ENCODE measurements around the gene RPIA. TPM values are rescaled to one million over a fixed set of nuclear protein-coding genes. Genes with fewer than 3 reads are reported as not detected.
"Not testable (repeated sequence)": the region's sequence is repeated elsewhere in the genome, so short reads cannot be mapped to it uniquely, and the experiment has no call there.

RPIA gene
- polyA plus RNA-seq, 3 donors = 29.7 to 35.7 (median 33.1) TPM

DNA sequence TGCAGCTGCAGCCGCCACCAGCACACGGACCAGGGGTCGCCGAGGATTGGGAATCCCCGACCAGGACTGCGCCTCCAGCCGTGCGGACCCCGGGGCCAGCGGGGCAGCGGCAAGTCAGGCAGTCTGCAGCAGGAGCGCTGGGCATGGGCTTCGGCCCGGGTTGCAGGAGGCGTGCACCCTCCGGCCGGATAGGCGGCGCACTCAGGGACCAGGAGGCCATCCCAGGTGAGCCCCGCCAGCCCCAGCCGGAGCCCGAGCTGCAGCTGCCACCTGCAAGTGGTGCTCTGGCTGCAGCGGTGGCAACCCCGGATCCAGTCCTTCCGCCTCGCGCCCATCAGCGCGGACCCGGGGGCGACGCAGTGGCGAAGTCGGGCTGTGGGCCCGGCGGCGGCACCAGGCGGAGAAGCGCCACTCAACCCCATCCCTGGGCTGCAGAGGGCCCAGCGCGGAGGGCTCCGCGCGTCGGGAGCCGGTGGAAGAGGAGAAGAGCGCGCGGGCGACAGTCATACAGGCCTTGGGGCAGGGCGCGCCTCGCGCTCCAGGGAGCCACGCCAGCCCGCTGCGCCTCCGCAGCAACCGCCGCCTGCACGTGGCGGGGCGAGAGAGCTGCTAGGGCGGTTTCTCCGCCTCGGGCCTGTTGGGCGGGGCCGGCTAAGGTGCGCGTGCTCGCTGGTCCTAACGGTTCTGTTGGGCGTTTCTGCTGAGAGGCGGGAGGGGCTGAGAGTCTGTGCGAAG is 73.8 kb downstream of the RPIA start:
- peak; percentile 30 for DNase-seq

DNA sequence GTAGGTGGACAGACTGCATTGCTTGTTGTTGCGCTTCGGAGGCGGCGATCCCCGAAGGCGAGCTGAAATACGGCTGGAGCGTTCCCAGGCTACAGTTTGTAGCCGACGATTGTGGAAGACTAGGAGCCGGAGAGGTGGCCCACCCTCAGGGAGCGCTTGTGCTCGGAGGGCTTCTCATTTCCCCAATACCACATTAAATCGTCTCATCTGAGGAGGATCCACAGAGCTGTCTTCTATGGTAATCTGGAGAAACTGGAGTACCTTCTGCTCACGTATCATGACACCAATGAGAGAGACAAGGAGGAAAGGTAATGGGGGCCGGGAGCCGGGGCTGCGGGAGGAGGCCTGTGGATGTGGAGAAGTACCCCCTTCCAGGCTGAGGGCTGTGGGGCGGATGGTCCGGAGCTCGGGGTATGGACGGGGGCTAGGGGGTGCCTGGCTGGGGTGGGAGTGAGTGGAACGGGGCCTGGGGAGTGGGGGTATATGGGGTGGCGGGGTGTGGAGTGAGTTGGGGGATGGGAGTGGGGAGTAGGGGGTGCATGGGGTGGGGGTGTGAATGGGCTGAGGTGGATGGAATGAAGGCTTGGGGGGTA is 74.5 kb downstream of the RPIA start:
- not testable (repeated sequence) for DNase-seq

DNA sequence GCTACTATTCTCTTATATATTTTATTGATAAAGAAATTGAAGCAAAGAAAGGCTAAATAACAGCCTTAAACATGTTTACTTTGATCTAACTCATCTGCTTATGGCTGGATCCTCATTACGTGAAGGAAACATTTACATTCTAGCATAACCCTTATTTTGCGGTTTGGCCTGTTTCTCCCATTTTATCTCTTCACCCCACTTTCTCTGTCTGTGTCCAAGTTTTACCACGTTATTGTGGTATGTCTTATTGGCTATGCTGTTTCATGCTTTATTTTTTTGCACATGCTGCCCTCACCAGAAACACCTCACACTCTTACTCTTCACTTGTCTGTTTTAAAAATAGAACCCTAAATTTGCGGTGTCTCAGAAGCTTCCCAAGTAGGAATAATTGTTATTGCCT is 78.5 kb downstream of the RPIA start:
- no peak for DNase-seq

DNA sequence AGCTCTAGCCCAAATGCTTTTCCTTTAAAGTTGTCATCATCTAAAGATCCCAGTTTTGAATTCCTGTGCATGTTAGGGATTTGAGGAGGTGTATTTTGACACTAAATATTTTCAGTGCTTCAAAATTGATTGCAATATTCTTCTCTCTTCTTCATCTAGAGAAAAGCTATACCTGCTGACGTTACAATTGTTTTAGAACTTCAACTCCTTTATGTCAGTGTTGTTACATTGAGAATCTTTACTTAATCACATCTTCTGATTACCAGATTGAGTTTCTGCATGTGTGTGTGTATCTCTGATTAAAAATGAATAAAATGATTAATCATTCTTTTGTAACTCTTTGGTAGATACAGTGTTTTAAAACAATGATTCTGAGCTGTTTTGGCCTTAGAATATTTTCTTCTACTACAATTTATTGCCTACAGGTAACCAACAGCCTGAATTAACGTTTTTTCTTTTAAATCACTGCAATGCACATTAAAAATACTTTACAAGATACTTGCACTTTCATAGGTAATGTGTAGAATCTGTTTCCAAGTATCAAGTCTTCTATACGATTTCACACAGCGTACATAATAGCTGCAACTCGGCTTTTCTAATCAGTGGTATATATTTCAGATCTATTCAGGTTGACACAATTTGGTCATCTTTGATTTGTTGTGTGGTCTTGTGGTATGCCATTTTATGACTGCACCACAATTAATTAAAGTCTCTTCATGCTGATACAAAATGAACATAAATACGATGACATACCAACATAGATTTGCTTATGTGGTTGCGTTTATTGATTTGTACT is 82.0 kb downstream of the RPIA start:
- not testable (repeated sequence) for DNase-seq

DNA sequence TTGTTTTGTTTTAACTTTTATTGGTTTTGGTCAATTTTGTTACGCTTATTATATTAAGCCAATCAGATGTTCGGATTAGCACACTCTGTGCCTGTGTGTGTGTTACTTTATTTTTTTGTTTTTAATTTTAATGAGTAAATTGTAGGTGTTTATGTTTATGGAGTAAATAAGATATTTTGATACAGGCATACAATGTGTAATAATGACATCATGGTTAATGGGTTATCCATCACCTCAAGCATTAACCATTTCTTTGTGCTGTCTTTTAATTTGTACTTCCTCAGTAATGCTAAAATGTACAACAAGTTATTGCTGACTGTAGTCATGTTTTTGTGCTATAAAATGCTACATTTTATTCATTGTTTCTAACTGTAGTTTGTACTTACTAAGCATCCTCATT is 97.7 kb downstream of the RPIA start:
- not testable (repeated sequence) for DNase-seq

DNA sequence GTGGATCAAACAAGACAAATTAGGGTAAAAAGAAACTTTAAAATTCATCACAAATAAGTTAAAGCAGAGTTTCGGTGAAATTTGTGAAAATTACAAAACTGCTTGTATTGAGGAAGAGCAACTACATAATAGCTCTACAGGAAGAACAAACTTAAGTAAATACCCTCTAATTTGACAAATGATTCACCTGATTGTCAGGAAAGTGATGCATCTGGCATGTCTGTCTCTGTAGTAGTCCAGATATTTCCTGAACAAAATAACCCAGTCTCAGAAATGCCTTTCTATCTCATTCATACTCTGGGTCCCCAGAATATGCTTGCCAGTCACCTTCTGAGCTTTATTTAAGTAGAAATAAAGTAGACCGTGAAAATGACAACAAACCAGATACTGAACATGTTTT is 104.5 kb downstream of the RPIA start:
- DNase-seq = not testable (repeated sequence)

DNA sequence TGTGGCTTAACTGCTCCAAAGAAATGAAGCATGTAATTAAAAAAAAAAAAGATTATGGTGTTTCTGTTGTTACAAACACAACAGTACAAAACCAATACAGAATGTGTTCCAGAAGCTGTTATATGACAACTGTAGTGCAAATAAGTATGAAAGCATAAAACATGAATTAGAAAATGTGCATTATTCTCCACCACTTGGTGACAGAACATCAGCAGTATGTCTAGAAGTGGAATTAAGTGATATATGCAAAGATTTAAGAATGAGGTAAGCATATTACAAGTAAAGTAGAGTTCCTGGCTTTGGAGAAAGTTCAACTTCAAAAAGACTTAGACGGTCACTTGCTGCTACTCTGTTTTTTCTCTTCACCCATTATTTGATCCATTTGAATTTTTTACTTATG is 105.0 kb downstream of the RPIA start:
- not testable (repeated sequence) for DNase-seq

DNA sequence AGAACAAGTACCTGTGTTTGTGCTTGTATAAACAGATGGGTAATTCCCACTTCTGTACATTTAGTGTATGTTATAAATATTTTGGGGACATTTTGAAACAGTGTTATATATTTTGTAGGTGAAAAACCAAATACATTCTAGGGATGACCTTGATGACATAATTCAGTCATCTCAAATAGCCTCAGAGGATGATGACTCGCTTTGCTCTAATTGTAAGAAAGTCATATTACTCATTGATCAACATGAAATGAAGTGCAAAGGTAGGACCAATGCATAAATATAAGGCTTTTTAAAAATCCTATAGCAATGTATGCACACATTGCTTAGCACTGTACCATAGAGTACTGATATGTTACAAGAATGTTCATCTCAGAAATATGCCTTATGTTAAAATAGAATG is 105.7 kb downstream of the RPIA start:
- DNase-seq = not testable (repeated sequence)

Other genes with a start within 250 kb of the RPIA start
- gene FOXI3, start 239.0 kb upstream of the RPIA start, polyA plus RNA-seq (ENCODE audit: insufficient read length in 3 of 3) = under 1 TPM; 0.18 to 0.21 (median 0.19) TPM
- gene EIF2AK3, start 64.2 kb upstream of the RPIA start, polyA plus RNA-seq (ENCODE audit: insufficient read length in 3 of 3) = 10 to 100 TPM; 17.0 to 27.2 (median 26.9) TPM